HCT116 (cell line): ENCODE measurements around the gene ATXN7L2. TPM values are rescaled to one million over a fixed set of nuclear protein-coding genes. Genes with fewer than 3 reads are reported as not detected.
A peak's percentile ranks its signal among the peaks of the same experiment; 100 is the strongest.

Experiments
- ATAC-seq: fragments of 200-7000 bp; cut with Tn5 transposase; 2 replicates; pipeline ENCODE4 v1.9.1; 2020; ENCODE audit warnings: mild to moderate bottlenecking, moderate library complexity
- BruUV-seq: library from RNA; stranded (reverse); fragments of 400-500 nt; replicated peaks from 2 replicates; lab custom pipeline; 2021; lab: Mats Ljungman, UMichigan
- CTCF ChIA-PET: fragments of 300-600 bp; sonication (Branson Sonifier 250); formaldehyde crosslinking; loops from one replicate; lab custom pipeline; 2021; ENCODE audit warnings: antibody characterized with exemption; lab: Charles Lee
- POLR2A ChIA-PET: fragments of 300-600, 350-600 bp; sonication (Branson Sonifier 250); formaldehyde crosslinking; loops from one replicate; lab custom pipeline; 2021; ENCODE audit warnings: antibody characterized with exemption; lab: Charles Lee
- RAD21 ChIA-PET, 2 experiments: fragments of 300-600 bp; sonication (Branson Sonifier 250); formaldehyde crosslinking; loops; one replicate each; lab custom pipeline; 2023; ENCODE audit warnings: low total read pairs in 2 of 2; ENCODE audit not compliant: uncharacterized antibody in 2 of 2, unreplicated experiment in 2 of 2, low non-redundant PET in 1 of 2; lab: Charles Lee
- DNase-seq: peaks from one replicate; pipeline ENCODE4 v3.0.0-alpha.2; 2010; ENCODE audit warnings: low read depth, low spot score
- H2AFZ ChIP-seq: fragments of 200-600 bp; shearing (Covaris generic), sonication (generic); 2 replicates; pipeline ENCODE4 v1.6.1; 2017; ENCODE audit warnings: low read depth, mixed run types, mixed read lengths, antibody characterized with exemption, low read length; ENCODE audit not compliant: poor library complexity, severe bottlenecking
- H3K27ac ChIP-seq: 2 replicates; pipeline ENCODE4 v1.5.1; 2012; ENCODE audit warnings: low read depth, low read length
- H3K27me3 ChIP-seq: fragments of 200-600 bp; sonication (generic); 2 replicates; pipeline ENCODE4 v1.6.1; 2016; ENCODE audit warnings: mixed run types, low read length, mixed read lengths; ENCODE audit not compliant: insufficient read depth
- H3K36me3 ChIP-seq, 2 experiments: fragments of 200-500 bp in 1 of 2; fragments of 200-600 bp in 1 of 2; sonication (Bioruptor generic) in 1 of 2; sonication (generic) in 1 of 2; 2 replicates each; pipeline versions ENCODE4 v1.5.1 to v1.6.1; 2014 to 2016; ENCODE audit warnings: low read length in 2 of 2, inconsistent platforms in 1 of 2, mixed read lengths in 1 of 2, mixed run types in 1 of 2; ENCODE audit not compliant: insufficient read depth in 2 of 2, control insufficient read depth in 1 of 2
- H3K4me1 ChIP-seq, 2 experiments: fragments of 200-600 bp in 1 of 2; sonication (generic) in 1 of 2; 2 replicates each; pipeline versions ENCODE4 v1.5.1 to v1.6.1; 2012 to 2017; ENCODE audit warnings: low read length in 2 of 2, inconsistent platforms in 1 of 2, mild to moderate bottlenecking in 1 of 2, mixed read lengths in 1 of 2, mixed run types in 1 of 2, moderate library complexity in 1 of 2; ENCODE audit not compliant: insufficient read depth in 2 of 2, control insufficient read depth in 1 of 2
- H3K4me2 ChIP-seq: fragments of 200-600 bp; sonication (generic); 2 replicates; pipeline ENCODE4 v1.6.1; 2017; ENCODE audit warnings: mixed run types, low read length, mixed read lengths
- H3K4me3 ChIP-seq, 2 experiments: fragments of 200-600 bp in 1 of 2; sonication (generic) in 1 of 2; replicated peaks in 1 of 2; 2 replicates each; pipeline ENCODE4 v1.5.1; 2011 to 2016; ENCODE audit warnings: low read length in 2 of 2, control low read depth in 1 of 2, low read depth in 1 of 2, mild to moderate bottlenecking in 1 of 2, mixed read lengths in 1 of 2, mixed run types in 1 of 2
- H3K79me2 ChIP-seq: fragments of 200-600 bp; sonication (generic); 2 replicates; pipeline ENCODE4 v1.6.1; 2017; ENCODE audit warnings: mild to moderate bottlenecking, mixed run types, low read length, moderate library complexity, mixed read lengths; ENCODE audit not compliant: insufficient read depth
- H3K9ac ChIP-seq: fragments of 200-600 bp; sonication (generic); 2 replicates; pipeline ENCODE4 v1.6.1; 2016; ENCODE audit warnings: low read length, mixed read lengths
- H3K9me2 ChIP-seq: fragments of 200-600 bp; sonication (generic), shearing (Covaris generic); 2 replicates; pipeline ENCODE4 v1.6.1; 2017; ENCODE audit warnings: mixed run types, mild to moderate bottlenecking, moderate library complexity; ENCODE audit not compliant: insufficient read depth
- H3K9me3 ChIP-seq, 2 experiments: fragments of 200-500 bp in 1 of 2; fragments of 200-600 bp in 1 of 2; sonication (Bioruptor generic) in 1 of 2; sonication (generic) in 1 of 2; 2 replicates each; pipeline ENCODE4 v1.6.1; 2014 to 2017; ENCODE audit warnings: low read length in 2 of 2, mixed read lengths in 2 of 2, inconsistent platforms in 1 of 2, low read depth in 1 of 2, mild to moderate bottlenecking in 1 of 2, mixed run types in 1 of 2, moderate library complexity in 1 of 2; ENCODE audit not compliant: control insufficient read depth in 1 of 2, insufficient read depth in 1 of 2
- H4K20me1 ChIP-seq: fragments of 200-600 bp; sonication (generic), shearing (Covaris generic); 2 replicates; pipeline ENCODE4 v1.6.1; 2017; ENCODE audit warnings: mixed run types, mild to moderate bottlenecking, moderate library complexity; ENCODE audit not compliant: insufficient read depth
- CEBPB ChIP-seq: IDR thresholded peaks from 2 replicates; pipeline ENCODE4 v1.6.1; 2012; ENCODE audit warnings: low read depth
- EGR1 ChIP-seq: IDR thresholded peaks from 2 replicates; pipeline ENCODE4 v1.6.1; 2012; ENCODE audit warnings: low read depth
- FOSL1 ChIP-seq: IDR thresholded peaks from 2 replicates; pipeline ENCODE4 v1.6.1; 2012; ENCODE audit warnings: low read depth
- POLR2A ChIP-seq: IDR thresholded peaks from 2 replicates; pipeline ENCODE4 v1.7.0; 2011; ENCODE audit warnings: borderline replicate concordance; ENCODE audit not compliant: insufficient read depth, insufficient read length; ENCODE audit errors: extremely low read depth
- RAD21 ChIP-seq: IDR thresholded peaks from 2 replicates; pipeline ENCODE4 v1.6.1; 2012; ENCODE audit warnings: low read depth, mild to moderate bottlenecking
- SIN3A ChIP-seq: IDR thresholded peaks from 2 replicates; pipeline ENCODE4 v1.6.1; 2012; ENCODE audit warnings: low read depth
- SRF ChIP-seq: IDR thresholded peaks from 2 replicates; pipeline ENCODE4 v1.6.1; 2012; ENCODE audit warnings: low read depth
- YY1 ChIP-seq: IDR thresholded peaks from 2 replicates; pipeline ENCODE4 v1.6.1; 2011; ENCODE audit warnings: low read length, low read depth, moderate library complexity, mild to moderate bottlenecking; ENCODE audit not compliant: insufficient replicate concordance; ENCODE audit errors: extremely low read depth
- ZNF274 ChIP-seq: fragments of 200-500 bp; sonication (Bioruptor generic); IDR thresholded peaks from 2 replicates; pipeline ENCODE4 v1.6.1; 2014; ENCODE audit warnings: mild to moderate bottlenecking, low read depth, low read length, inconsistent platforms
- intact Hi-C: fragments of 100-400 bp; cut with micrococcal nuclease; formaldehyde crosslinking; loops from 2 replicates; pipeline ENCODE4 v1.10.0; 2022
- total RNA-seq: library from RNA; stranded (reverse); gene quantifications from one replicate; pipeline ENCODE4 v1.2.1, GENCODE V29; 2021; ENCODE audit not compliant: unreplicated experiment
- TF ChIP-seq, protein P1 (sequence below): IDR thresholded peaks from 2 replicates; pipeline ENCODE4 v1.6.1; 2012; ENCODE audit warnings: low read depth
- TF ChIP-seq, protein P2 (sequence below), 3 experiments: fragments of 200-600 bp in 1 of 3; sonication (generic) in 1 of 3; IDR thresholded peaks in 2 of 3; conservative IDR thresholded peaks in 1 of 3; 2 replicates each; pipeline ENCODE4 v1.5.1; 2012 to 2017; ENCODE audit warnings: low read depth in 2 of 3, low read length in 2 of 3, antibody characterized with exemption in 1 of 3, borderline replicate concordance in 1 of 3, control low read depth in 1 of 3, mild to moderate bottlenecking in 1 of 3, mixed read lengths in 1 of 3, mixed run types in 1 of 3, moderate library complexity in 1 of 3; ENCODE audit not compliant: insufficient read depth in 1 of 3
- TF ChIP-seq, protein P3 (sequence below): IDR thresholded peaks from 2 replicates; pipeline ENCODE4 v1.6.1; 2012

Gene ATXN7L2
- total RNA-seq, 1 experiment from 2014 or later: 7.2 TPM

DNA sequence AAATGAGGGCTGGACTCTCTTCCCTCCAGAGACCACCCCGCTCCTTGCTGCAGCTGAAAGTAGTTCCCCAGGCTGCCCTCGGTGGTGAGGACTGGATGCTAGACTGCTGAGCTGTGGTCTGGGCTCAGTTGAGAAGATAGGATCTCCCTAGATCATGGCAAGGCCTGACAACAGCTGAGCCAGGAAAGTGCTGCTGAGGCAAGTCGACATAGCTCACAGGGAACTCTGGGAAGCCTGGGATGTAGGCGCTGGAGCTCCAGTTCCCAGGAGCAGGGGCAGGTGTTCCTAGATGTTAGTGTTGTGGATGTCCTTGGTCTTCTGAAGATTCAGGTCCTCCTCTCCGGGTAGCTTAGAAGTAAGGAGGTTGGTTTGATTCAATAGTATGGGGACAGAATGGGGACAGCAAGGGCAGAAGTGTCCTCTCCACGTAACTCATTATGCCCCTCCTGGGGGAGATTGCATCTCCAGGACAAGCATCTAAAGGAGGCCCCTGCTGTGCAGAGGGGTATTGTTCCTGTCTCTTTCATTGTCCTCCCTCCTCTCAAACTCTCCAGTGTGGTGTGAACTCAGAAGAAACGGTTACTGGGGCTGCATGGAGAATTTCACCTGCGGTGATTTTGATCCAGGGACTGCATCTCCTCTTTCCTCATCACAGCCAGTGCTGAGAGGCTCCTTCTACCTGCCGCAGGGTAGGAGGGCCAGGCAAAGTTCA, 13.9 kb downstream of the ATXN7L2 start:
- ChIA-PET POLR2A (interaction anchor here (0.6 to 0.7 kb wide), 2 partner anchors 36 to 51 kb away, joined by 3 read pairs; partner anchors contain the start of gene GNAI3), CTCF (interaction anchor here (5.0 kb wide), 1 partner anchor 34 kb away, joined by 70 read pairs; no protein-coding TSS in a partner anchor)
- H3K9me2 ChIP-seq: no peaks in the 10 kb centered on the region

DNA sequence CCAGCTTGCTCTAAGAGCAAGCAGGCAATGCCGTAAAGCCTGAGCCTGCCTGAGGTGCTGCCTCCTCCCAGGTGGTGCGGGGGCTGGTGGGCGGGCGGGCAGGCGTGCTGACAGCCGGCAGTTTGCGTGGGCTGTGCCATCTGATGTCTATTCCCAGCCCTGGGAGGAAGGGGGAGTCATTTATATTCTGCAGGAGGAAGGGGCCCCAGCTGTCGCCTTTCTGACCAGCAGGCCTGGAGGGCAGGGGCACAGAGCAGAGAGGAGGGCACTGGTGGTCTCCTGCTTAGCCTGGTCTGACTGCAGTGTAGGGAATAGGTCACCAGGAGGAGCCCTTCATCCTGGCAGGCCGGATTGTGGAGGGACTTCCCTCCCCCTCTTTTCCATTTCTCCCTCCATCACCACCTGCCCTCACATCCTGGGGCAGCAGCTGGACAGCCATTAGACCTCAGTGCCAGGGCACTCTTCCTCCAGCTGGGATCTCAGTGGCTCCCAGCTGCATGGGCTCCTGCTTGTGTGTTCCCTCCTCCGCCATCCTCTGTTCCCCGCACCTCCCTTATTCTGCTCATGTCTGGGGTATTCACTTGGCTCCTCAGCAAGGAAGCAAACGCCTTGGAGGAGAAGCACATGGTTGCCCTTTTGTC, 14.6 kb downstream of the ATXN7L2 start:
- H3K9ac ChIP-seq: no peak overlapping the region
- ChIA-PET RAD21 (interaction anchor here in 1 of 2 experiments (1.8 kb wide), 1 partner anchor 34 kb away, joined by 6 read pairs; no protein-coding TSS in a partner anchor), POLR2A (interaction anchor here (0.6 kb wide), 1 partner anchor 36 kb away, joined by 3 read pairs; no protein-coding TSS in a partner anchor), CTCF (interaction anchor here (0.7 to 5.0 kb wide), 5 partner anchors 14 to 164 kb away, joined by 3 to 70 read pairs (median 3); partner anchors contain the start of gene ATXN7L2)
- no peaks in the 10 kb centered on the region for H3K9me3 ChIP-seq
- no peaks in the 10 kb centered on the region for H3K27me3 ChIP-seq
- DNase-seq: no peak
- no peak overlapping the region for H3K4me2 ChIP-seq
- intact Hi-C loops: no loop called here
- no peak overlapping the region for H3K27ac ChIP-seq
- no peaks in the 10 kb centered on the region for H3K9me2 ChIP-seq
- H3K36me3 ChIP-seq: peaks cover 4 to 5% of the 10 kb centered on the region in 2 experiments; a peak in 1 of 4 replicates
- BruUV-seq: no TSS peak
- TF ChIP-seq, protein P1, sequence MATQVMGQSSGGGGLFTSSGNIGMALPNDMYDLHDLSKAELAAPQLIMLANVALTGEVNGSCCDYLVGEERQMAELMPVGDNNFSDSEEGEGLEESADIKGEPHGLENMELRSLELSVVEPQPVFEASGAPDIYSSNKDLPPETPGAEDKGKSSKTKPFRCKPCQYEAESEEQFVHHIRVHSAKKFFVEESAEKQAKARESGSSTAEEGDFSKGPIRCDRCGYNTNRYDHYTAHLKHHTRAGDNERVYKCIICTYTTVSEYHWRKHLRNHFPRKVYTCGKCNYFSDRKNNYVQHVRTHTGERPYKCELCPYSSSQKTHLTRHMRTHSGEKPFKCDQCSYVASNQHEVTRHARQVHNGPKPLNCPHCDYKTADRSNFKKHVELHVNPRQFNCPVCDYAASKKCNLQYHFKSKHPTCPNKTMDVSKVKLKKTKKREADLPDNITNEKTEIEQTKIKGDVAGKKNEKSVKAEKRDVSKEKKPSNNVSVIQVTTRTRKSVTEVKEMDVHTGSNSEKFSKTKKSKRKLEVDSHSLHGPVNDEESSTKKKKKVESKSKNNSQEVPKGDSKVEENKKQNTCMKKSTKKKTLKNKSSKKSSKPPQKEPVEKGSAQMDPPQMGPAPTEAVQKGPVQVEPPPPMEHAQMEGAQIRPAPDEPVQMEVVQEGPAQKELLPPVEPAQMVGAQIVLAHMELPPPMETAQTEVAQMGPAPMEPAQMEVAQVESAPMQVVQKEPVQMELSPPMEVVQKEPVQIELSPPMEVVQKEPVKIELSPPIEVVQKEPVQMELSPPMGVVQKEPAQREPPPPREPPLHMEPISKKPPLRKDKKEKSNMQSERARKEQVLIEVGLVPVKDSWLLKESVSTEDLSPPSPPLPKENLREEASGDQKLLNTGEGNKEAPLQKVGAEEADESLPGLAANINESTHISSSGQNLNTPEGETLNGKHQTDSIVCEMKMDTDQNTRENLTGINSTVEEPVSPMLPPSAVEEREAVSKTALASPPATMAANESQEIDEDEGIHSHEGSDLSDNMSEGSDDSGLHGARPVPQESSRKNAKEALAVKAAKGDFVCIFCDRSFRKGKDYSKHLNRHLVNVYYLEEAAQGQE: no peak
- TF ChIP-seq ZNF274: no peak
- peak; percentile 51 for TF ChIP-seq RAD21
- TF ChIP-seq, protein P2, sequence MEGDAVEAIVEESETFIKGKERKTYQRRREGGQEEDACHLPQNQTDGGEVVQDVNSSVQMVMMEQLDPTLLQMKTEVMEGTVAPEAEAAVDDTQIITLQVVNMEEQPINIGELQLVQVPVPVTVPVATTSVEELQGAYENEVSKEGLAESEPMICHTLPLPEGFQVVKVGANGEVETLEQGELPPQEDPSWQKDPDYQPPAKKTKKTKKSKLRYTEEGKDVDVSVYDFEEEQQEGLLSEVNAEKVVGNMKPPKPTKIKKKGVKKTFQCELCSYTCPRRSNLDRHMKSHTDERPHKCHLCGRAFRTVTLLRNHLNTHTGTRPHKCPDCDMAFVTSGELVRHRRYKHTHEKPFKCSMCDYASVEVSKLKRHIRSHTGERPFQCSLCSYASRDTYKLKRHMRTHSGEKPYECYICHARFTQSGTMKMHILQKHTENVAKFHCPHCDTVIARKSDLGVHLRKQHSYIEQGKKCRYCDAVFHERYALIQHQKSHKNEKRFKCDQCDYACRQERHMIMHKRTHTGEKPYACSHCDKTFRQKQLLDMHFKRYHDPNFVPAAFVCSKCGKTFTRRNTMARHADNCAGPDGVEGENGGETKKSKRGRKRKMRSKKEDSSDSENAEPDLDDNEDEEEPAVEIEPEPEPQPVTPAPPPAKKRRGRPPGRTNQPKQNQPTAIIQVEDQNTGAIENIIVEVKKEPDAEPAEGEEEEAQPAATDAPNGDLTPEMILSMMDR (IDR thresholded peaks at IDR 0.05 in 2 of 3, conservative IDR thresholded peaks at IDR 0.05 in 1 of 3; ENCODE audit: borderline replicate concordance in 1 of 3, insufficient read depth in 1 of 3, low read depth in 2 of 3, low read length in 2 of 3): peak; percentile 37 to 61 (median 53); a peak in 5 of 6 replicates
- TF ChIP-seq, all 23 proteins: peak for 2
- H3K4me3 ChIP-seq: no peak overlapping the region
- H2AFZ ChIP-seq: no peak overlapping the region
- no peaks in the 10 kb centered on the region for H4K20me1 ChIP-seq
- no peaks in the 10 kb centered on the region; the same call in 1 of the 2 replicates for H3K79me2 ChIP-seq
- peak; percentile 28 for ATAC-seq
- peaks cover 8 to 16% of the 10 kb centered on the region in 2 experiments; a peak in 2 of 4 replicates for H3K4me1 ChIP-seq

More for the DNA sequence above, 13.9 kb downstream of the ATXN7L2 start:
- no peak for ATAC-seq
- Histone ChIP-seq H3K27me3 (no peaks in the 10 kb centered on the region), H3K36me3 (peaks cover 4 to 5% of the 10 kb centered on the region in 2 experiments; a peak in 1 of 4 replicates), H3K9ac (no peak overlapping the region), H3K9me3 (no peaks in the 10 kb centered on the region), H3K27ac (no peak overlapping the region), H3K79me2 (no peaks in the 10 kb centered on the region; the same call in 1 of the 2 replicates), H4K20me1 (no peaks in the 10 kb centered on the region), H2AFZ (no peak overlapping the region), H3K4me2 (no peak overlapping the region), H3K4me1 (peaks cover 10 to 18% of the 10 kb centered on the region in 2 experiments; a peak in 2 of 4 replicates), H3K4me3 (no peak overlapping the region)
- no TSS peak for BruUV-seq
- RAD21 ChIA-PET: interaction anchor here in 1 of 2 experiments (1.3 kb wide), 1 partner anchor 35 kb away, joined by 4 read pairs; no protein-coding TSS in a partner anchor
- intact Hi-C loops: no loop called here
- no peak for DNase-seq
- no peak for TF ChIP-seq POLR2A
- TF ChIP-seq RAD21: no peak
- TF ChIP-seq SIN3A: no peak
- no peak for TF ChIP-seq EGR1
- TF ChIP-seq, protein P3, sequence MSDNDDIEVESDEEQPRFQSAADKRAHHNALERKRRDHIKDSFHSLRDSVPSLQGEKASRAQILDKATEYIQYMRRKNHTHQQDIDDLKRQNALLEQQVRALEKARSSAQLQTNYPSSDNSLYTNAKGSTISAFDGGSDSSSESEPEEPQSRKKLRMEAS: no peak
- TF ChIP-seq CEBPB: no peak
- no peak for TF ChIP-seq YY1
- TF ChIP-seq FOSL1: no peak
- no peak for TF ChIP-seq SRF
